GM19397 (cell line): ENCODE data around the gene P4HA1.
"Not testable (repeated sequence)": the region's sequence is repeated elsewhere in the genome, so short reads cannot be mapped to it uniquely, and the experiment has no call there.

Source experiments
- ATAC-seq: cut with Tn5 transposase; IDR thresholded peaks from one replicate; pipeline ENCODE4 v1.9.1; 2021; ENCODE audit warnings: mild to moderate bottlenecking, moderate library complexity; ENCODE audit not compliant: unreplicated experiment

The P4HA1 gene

DNA sequence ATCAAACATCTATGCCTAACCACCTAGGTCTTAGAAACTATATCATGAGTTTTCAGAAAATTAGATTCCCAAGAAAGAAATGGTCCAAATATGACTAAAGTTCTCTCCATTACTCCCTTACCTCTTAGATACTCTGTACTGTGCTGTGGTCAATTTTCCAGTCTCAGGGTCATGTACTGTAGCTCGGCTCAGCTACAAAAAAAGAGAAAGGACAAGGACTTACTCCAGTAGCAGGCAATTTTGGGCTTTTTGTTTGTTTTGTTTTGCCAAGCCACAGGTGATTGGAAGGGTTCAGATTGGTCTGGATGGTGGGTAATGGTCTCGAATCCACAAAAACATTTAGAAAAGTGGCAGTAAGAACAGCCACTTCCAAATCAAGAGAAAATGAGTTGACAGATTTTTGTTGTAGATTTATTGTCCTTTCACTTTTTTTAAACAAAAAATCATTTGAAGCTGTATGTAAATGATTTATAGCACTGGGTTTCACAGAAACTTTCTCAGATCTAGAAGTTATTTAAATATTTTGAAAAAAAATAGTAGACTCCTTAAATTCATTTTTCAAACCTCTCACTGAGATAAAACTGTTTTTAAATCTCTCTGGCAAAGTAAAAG, 52.8 kb downstream of the P4HA1 start:
- ATAC-seq: no peak

DNA sequence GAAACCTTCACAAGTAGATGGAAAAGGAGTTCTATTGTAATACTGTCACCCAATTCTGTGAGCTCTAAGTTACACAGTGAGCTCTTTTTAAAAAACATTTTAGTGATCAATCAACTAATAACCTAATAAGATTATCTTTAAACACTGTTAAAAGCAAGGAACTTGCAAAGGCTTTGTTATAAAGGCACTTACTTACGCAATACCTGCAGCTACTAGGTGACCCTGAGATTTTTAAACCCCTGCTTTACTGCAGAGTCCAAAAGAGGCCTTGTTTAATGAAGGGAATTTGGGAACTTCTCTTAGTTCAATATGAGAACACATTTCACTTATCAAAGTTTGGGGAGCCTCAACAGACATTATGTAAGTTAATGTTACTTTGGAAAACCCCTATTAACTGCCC, 53.3 kb downstream of the P4HA1 start:
- no peak for ATAC-seq

DNA sequence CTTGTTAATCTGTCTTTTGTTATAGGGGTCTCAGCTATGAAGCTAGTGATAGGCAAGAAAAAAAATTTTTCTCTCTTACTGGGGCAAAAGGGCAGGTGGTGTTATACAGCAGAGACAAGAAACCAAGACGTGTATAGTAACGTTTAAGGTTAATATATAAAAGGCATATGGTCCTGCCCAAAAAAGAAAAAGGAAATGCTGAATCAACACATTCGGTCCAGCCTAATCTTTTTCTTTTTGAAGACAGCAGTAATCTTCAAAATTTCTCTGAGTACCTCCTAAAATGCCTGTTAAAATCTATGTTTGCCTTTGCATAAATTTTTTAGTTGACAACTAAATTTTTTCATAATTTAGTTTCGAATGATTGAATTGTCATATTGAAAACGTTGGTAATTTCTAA, 54.5 kb downstream of the P4HA1 start:
- ATAC-seq: no peak

DNA sequence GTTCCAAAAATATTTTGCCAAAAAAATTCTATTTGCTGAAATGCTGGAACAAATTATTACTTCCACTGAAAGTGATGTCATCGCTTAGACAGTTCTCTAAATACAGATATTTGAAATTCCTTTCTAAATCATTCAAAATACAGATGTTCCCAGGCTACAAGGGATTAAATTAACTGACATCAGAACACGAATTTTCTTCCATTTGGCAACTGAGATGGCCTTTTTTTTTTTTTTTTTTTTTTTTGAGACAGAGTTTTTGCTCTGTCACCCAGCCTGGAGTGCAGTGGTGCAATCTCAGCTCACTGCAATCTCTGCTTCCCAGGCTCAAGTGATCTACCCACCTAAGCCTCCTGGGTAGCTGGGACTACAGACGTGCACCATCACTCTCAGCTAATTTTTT, 57.0 kb downstream of the P4HA1 start:
- ATAC-seq: no peak

DNA sequence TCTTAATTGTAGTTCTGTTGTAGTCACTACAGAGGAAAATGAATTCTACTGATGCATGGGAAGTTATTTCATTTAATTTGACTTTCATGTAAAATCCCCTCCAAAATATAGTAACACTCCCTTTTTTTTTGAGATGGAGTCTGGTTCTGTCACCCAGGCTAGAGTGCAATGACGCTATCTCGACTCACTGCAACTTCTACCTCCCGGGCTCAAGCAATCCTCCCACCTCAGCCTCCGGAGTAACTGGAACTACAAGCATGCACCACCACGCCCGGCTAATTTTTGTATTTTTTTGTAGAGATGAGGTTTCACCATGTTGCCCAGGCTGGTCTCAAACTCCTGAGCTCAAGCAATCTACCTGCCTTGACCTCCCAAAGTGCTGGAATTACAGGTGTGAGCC, 60.4 kb downstream of the P4HA1 start:
- not testable (repeated sequence) for ATAC-seq

DNA sequence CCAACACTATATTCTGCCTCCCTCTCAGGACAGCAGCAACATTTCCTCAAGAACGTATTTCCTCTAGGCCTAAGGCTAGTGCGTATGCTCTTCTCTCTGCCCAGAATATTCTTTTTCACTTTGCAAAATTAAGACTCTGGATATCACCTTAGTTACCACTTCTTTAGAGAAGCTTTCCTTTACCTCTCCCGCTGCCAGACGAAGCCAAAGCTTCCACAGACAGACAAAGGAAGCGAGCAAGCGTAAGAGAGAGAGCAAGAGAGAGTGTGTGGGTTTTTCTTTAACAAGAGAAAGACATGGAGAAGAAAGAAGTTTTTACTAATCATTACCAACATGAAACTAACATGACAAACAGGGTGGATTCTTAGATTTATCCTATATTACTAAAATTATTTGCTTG, 64.1 kb downstream of the P4HA1 start:
- ATAC-seq: no peak

DNA sequence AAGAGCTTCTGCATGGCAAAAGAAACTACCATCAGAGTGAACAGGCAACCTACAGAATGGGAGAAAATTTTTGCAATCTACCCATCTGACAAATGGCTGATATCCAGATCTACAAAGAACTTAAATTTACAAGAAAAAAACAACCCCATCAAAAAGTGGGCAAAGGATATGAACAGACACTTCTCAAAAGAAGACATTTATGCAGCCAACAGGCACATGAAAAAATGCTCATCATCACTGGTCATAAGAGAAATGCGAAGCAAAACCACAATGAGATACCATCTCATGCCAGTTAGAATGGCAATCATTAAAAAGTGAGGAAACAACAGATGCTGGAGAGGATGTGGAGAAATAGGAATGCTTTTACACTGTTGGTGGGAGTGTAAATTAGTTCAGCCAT, 70.0 kb downstream of the P4HA1 start:
- not testable (repeated sequence) for ATAC-seq

DNA sequence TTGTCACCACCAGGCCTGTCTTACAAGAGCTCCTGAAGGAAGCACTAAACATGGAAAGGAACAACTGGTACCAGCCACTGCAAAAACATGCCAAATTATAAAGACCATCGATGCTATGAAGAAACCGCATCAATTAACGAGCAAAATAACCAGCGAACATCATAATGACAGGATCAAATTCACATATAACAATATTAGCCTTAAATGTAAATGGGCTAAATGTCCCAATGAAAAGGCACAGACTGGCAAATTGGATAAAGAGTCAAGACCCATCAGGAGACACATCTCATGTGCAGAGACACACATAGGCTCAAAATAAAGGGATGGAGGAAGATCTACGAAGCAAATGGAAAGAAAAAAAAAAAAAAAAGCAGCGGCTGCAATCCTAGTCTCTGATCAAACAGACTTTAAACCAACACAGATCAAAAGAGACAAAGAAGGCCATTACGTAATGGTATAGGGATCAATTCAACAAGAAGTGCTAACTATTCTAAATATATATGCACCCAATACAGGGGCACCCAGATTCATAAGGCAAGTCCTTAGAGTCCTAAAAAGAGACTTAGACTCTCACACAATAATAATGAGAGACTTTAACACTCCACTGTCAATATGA, 73.1 kb downstream of the P4HA1 start:
- ATAC-seq: not testable (repeated sequence)

DNA sequence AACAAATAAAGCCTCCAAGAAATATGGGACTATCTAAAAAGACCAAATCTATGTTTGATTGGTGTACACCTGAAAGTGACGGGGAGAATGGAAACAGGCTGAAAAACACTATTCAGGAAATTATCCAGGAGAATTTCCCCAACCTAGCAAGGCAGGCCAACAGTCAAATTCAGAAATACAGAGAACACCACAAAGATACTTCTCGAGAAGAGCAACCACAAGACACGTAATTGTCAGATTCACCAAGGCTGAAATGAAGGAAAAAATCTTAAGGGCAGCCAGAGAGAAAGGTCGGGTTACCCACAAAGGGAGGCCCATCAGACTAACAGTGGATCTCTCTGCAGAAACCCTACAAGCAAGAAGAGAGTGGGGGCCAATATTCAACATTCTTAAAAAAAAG, 73.7 kb downstream of the P4HA1 start:
- not testable (repeated sequence) for ATAC-seq

DNA sequence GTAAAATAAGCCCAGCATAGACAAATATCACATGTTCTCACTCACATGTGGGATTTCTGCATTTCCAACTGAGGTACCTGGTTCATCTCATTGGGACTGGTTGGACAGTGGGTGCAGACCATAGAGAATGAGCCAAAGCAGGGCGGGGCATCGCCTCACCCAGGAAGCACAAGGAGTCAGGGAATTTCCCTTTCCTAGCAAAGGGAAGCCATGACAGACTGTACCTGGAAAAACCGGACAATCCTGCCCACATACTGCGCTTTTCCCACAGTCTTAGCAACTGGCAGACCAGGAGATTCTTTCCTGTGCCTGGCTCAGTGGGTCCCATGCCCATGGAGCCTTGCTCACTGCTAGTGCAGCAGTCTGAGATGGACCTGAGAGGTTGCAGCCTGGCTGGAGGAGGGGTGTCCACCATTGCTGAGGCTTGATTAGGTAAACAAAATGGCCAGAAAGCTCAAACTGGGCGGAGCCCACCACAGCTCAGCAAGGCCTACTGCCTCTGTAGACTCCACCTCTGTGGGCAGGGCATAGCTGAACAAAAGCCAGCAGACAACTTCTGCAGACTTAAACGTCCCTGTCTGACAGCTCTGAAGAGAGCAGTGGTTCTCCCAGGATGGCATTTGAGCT, 75.0 kb downstream of the P4HA1 start:
- ATAC-seq: not testable (repeated sequence)

DNA sequence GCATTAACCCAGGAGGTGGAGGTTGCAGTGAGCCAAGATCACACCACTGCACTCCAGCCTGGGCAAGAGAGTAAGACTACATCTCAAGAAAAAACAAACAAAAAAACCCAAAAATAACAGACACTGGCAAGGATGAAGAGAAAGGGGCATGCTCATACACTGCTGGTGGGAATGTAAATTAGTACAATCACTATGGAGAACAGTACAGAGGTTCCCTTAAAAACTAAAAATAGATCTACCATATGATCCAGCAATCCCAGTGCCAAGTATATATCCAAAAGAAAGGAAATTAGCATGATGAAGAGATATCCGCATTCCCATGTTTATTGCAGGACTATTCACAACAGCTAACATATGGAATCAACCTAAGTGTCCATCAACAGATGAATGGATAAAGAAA, 75.6 kb downstream of the P4HA1 start:
- ATAC-seq: no peak

DNA sequence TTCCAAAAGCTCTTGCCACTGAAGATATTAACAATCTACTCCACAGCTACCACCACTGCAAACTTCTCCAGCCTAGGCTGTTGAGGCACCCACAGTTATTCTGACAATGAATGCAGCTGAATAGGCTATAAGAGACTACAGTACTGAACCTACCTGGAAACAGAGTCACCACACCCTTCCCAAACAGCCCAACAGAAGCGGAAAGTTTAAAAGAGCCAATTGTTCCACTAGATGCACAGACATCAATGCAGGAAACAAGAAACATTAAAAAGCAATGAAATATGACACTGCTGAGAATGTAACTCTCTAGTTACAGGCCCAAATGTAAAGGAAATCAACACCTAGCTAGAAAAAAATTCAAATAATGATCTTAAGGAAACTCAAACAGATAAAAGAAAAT, 77.6 kb downstream of the P4HA1 start:
- ATAC-seq: no peak

DNA sequence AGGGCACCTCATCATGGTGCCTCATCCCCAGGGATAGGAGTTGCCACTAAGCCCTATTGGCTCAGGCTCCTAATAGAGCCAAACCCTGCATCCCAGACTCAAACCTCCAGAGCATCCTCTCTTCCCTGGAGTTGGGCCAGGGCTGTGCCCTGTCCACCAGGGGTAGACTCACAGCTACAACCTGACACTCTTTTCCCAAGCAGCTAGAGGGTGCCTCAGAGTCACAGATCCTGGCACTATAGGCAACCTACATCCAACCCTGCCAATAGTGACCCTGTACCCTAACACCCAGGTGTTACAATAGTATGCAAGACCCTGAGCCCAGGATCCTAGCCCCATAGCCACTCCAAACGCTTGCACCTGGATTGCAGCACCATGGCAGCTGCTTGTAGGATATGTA, 78.0 kb downstream of the P4HA1 start:
- no peak for ATAC-seq

DNA sequence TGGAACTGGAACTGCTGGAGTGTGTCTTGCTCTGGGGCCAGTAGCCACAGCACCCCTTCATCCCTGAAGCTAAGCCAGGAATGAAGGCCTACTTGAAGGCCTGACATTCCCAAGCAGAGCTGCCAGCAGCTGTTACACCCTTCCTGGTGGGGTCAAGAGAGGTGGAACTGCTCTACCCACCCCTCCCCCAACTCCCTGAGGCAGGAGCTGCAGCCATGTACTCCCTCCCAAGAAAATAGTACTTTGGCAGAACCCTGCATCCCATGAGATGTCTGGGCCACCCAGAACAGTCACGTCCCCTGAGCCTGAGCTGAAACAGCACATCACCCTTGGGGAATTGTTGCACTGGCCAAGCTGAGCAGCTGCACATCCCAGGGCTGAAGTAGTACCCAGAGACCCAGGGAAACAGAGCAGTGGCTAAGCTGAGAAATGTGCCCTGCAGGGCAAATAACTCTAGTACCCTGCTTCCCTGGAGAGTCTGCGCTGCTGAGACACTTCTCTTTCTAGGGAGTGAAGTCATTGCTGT, 78.6 kb downstream of the P4HA1 start:
- ATAC-seq: no peak

DNA sequence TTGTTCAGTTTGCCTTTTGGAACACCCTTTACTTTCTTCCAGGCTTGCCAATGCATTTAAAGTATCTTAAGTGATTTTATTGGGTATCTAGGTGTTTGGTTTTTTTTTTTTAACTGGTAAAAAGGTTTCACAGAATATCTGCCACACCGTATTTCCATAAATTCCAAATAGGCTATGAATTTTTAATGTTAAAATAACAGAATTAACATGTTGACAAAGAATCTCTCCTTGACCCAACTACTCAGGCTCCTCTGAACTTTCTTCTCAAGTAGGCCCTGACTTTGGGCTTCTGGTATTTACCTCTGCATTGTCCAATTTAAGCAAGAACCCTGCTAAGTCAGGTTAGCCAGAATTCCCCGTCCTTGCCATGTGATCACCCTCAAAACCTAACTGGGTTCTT, 80.9 kb downstream of the P4HA1 start:
- ATAC-seq: no peak

DNA sequence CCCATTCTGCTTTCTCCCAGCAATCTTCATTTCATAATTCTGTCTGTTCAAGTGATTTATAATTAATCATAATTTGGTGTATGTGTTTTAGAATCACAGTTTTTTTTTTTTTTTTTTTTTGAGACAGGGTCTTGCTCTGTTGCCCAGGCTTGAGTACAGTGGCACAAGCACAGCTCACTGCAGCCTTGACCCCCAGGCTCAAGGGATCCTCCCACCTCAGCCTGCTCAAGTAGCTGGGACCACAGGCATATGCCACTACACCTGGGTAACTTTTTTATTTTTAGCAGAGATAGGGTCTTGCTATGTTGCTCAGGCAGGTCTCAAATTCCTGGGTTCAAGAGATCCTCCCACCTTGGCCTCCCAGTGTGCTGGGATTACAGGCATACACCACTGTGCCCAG, 92.8 kb downstream of the P4HA1 start:
- no peak for ATAC-seq

DNA sequence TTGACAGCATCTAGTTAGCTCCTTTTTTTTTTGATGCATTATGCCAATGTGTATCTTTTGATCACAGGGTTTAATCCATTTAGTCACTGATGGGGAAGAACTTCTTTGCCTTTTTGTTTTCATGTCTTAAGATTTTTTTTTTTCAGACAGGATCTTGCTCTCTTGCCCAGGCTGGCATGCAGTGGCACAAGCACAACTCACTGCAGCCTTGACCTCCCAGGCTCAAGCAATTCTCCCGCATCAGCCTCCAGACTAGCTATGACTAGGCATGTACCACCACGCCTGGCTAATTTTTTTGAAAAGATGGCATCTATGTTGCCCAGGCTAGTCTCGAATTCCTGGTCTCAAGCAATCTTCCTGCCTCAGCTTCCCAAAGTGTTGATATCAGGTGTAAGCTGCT, 95.7 kb downstream of the P4HA1 start:
- no peak for ATAC-seq

DNA sequence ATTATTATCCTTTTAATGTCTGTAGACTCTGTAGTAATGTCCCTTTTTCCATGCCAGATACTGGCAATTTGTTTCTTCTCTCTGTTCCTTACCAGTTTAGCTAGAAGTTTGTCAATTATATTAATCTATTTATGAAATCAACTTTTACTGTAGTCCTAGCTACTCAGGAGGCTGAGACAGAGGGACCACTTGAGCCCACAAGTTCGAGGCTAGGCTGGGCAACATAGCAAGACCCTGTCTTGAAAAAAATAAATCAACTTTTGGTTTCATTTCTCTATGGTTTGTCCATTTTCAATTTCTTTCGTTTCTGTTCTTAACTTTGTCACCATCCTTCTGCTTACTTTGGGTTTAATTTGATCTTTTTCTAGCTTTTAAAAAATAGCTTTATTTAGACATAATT, 99.6 kb downstream of the P4HA1 start:
- no peak for ATAC-seq

DNA sequence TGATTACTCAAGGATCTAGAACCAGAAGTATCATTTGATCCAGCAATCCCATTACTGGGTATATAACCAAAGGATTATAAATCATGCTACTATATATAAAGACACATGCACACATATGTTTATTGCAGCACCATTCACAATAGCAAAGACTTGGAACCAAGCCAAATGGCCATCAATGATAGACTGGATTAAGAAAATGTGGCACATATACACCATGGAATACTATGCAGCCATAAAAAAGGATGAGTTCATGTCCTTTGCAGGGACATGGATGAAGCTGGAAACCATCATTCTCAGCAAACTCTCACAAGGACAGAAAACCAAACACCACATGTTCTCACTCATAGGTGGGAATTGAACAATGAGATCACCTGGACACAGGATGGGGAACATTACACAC, 101.2 kb downstream of the P4HA1 start:
- ATAC-seq: not testable (repeated sequence)

DNA sequence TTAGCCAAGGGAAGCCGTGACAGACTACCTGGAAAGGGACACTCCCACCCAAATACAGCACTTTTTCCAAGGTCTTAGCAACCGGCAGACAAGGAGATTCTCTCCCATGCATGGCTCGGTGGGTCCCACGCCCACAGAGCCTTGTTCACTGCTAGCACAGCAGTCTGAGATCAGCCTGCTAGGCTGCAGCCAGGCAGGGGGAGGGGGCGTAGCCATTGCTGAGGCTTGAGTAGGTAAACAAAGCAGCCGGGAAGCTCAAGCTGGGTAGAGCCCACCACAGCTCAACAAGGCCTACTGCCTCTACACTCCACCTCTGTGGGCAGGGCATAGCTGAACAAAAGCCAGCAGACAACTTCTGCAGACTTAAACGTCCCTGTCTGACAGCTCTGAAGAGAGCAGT, 106.9 kb downstream of the P4HA1 start:
- ATAC-seq: not testable (repeated sequence)

DNA sequence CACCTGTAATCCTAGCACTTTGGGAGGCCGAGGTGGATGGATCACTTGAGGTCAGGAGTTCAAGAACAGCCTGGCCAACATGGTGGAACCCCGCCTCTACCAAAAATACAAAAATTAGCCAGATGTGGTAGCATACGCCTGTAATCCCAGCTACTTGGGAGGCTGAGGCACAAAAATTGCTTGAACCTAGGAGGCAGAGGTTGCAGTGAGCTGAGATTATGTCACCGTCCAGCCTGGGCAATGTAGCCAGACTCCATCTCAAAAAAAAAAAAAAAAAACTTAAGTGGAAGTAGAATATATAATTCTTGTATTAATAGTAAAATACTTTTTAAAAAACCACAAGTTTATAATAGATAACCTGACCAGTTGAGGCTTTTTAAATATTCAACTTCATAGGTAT, 112.0 kb downstream of the P4HA1 start:
- ATAC-seq: not testable (repeated sequence)

DNA sequence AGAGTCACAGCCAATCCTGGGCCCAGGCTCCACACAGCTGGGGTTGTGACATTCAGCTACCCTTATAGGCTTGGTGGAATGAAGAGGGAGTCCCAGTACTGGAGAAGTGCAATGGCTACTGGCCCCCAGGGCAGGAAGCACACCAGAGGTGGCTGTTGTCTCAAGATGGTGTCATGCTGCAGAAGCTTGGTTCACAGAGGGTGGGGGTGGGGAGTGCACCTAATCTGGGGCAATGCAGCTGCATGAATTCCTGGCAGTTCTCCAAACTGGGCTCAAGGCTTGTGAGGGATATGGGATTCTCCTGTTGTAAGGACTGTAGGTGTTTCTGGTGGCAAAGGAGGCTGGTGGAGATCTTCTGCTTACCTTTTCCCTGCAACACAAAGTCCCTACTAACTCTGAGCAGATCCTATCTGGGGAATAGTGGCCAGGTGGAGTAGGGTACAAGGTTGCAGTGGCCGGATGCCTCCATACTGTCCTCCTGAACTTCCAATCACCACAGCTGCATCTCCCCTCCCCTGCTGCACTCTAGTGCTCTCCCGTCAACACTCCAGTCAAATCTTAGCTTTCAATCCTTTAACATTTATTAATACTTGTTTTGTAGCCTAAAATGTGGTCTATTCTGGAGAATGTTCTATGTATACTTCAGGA, 114.7 kb downstream of the P4HA1 start:
- no peak for ATAC-seq
